Heart right ventricle (tissue), 16 donors: Measurements from ENCODE around the gene SCARB1. TPM values are rescaled to one million over a fixed set of nuclear protein-coding genes. Genes with fewer than 3 reads are reported as not detected.

Experiments used
- ATAC-seq, 8 donors: fragments of 200-7000 bp; cut with Tn5 transposase; one replicate each; pipeline ENCODE4 v1.9.1; 2020; ENCODE audit warnings: mild to moderate bottlenecking in 8 of 8, moderate library complexity in 8 of 8, moderate number of reproducible peaks in 1 of 8
- DNase-seq, 2 donors: peaks; one replicate each; pipeline ENCODE4 v3.0.0-alpha.2; 2020
- H3K27ac ChIP-seq, 10 donors: fragments of 200-600 bp; sonication (generic) in 2 of 10; one replicate each; pipeline versions ENCODE4 v1.5.0 to v1.8.0; 2020 to 2022; ENCODE audit warnings: mild to moderate bottlenecking in 3 of 10
- H3K27me3 ChIP-seq, 7 donors: fragments of 200-600 bp; one replicate each; pipeline ENCODE4 v1.8.0; 2021 to 2022; ENCODE audit warnings: mild to moderate bottlenecking in 2 of 7
- H3K36me3 ChIP-seq, 9 donors: fragments of 200-600 bp; sonication (generic) in 1 of 9; one replicate each; pipeline versions ENCODE4 v1.5.0 to v1.8.0; 2020 to 2022; ENCODE audit warnings: mild to moderate bottlenecking in 2 of 9
- H3K4me1 ChIP-seq, 9 donors: fragments of 200-600 bp; sonication (generic) in 1 of 9; one replicate each; pipeline versions ENCODE4 v1.5.0 to v1.8.0; 2020 to 2022; ENCODE audit warnings: mild to moderate bottlenecking in 4 of 9
- H3K4me3 ChIP-seq, 10 donors: fragments of 200-600 bp; sonication (generic) in 2 of 10; one replicate each; pipeline versions ENCODE4 v1.5.0 to v1.8.0; 2020 to 2022; ENCODE audit warnings: mild to moderate bottlenecking in 7 of 10, moderate library complexity in 2 of 10
- H3K9me3 ChIP-seq, 11 donors: fragments of 200-600 bp in 10 of 11; sonication (generic) in 2 of 11; one replicate each; pipeline versions ENCODE4 v1.5.0 to v1.8.0; 2013 to 2022; ENCODE audit warnings: mild to moderate bottlenecking in 2 of 11, control low read depth in 1 of 11, moderate library complexity in 1 of 11
- WGBS, 2 donors: extraction: QIAGEN DNeasy Blood & Tissue Kit; methylation state at CpG; one replicate each; pipeline ENCODE4 v1.1.7; 2013; ENCODE audit warnings: inconsistent platforms in 1 of 2; 5-methylcytosine and 5-hydroxymethylcytosine counted together
- intact Hi-C, 10 donors: fragments of 100-400 bp; cut with DNase I; formaldehyde crosslinking; loops; one replicate each; pipeline versions ENCODE4 v1.11.1 to v1.14.2; 2022
- polyA plus RNA-seq, 2 donors: library from polyadenylated mRNA; stranded (reverse); fragments of 200-250 nt; gene quantifications; one replicate each; pipeline ENCODE4 v1.2.3, GENCODE V29; 2013
- total RNA-seq, 10 donors: library from RNA; stranded (reverse); fragmentation: NEBNext Ultra II Directional in 3 of 10; extraction: Animal tissue kit (Norgen Biotek cat#: 25700) in 3 of 10; gene quantifications; one replicate each; pipeline versions ENCODE4 v1.2.1 to v1.2.4, GENCODE V29; 2021 to 2023
- TF ChIP-seq, protein P1 (sequence below), 9 donors: fragments of 200-600 bp; sonication (generic) in 2 of 9; IDR thresholded peaks; one replicate each; pipeline versions ENCODE4 v1.5.0 to v1.8.0; 2021 to 2022; ENCODE audit warnings: antibody characterized with exemption in 9 of 9, mild to moderate bottlenecking in 5 of 9, moderate library complexity in 1 of 9
- donor health status: Arrhythmogenic right ventricular cardiomyopathy.
- donor health status: ischemic (EF 13 %, LVEDD 7.1; RV severe dilation, severe dysfunction).
- donor health status: healthy with polysubstance abuse.
- donor health status: DM: no; HTN: yes; CAD: no.
- donor health status: DM: no; HTN: no; CAD: no.
- donor health status: ischemic (EF 25% LVEDD 6.9; RV normal size, moderate dysfunction).
- donor health status: ischemic (EF 25% LVEDD 5.7; RV mildly dilated, moderate dysfunction).
- donor health status: healthy.
- donor health status: DM: yes; HTN: yes; CAD: no.
- donor health status: Ischemic cardiomyopathy.
- donor health status: ischemic (EF 35%, LVEDD 5.7; RV mildly dilated, moderate dysfunction).
- donor health status: nonischemic (EF 11% LVEDD 7.7; RV severe dilation, severe dysfunction).
- donor health status: DM: yes; HTN: yes; CAD: no.
- donor health status: PGD.
- donor health status: ischemic (EF 29% LVEDD 5.4; RV normal size, mild dysfunction).
- donor health status: nonischemic (EF 23%, LVEDD 6.1; RV moderate dilation, normal function).

The SCARB1 gene
- total and polyA plus RNA-seq, 12 donors = 7.7 to 19.9 (median 11.5) TPM

DNA sequence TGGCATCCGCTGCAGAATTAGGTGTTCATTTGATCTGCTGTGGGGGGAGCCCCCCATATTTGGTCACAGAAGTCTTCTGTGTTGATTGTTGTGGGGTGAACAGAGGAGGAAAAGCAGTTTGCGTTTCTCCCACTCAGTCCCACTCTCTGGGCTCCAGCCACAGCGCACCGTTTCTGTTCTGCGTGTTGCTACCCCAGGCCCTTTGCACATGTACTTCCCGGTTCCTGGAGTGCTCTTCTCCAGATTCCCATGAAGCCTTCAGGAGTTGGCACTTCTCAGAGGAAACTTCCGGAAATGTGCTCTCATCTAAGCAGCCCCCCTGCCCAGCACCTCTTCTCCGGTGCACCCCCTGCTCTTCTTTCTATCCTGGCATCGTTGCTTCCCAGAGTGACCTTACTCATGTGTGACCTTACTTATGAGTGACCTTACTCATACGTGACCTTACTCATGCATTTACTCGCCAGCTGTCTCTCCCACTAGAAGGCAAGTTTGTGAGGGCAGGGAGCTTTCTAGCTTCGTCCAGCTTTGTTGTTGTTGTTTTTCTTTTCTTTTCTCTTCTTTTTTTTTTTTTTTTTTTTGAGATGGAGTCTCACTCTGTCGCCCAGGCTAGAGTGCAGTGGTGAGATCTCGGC, 93.7 kb downstream of the SCARB1 start:
- Histone ChIP-seq H3K4me1 (peaks cover 6 to 53% (median 32%) of the 10 kb centered on the region in 9 donors), H3K27ac (no peak overlapping the region), H3K27me3 (peaks cover 0 to 7% (median 0%) of the 10 kb centered on the region in 7 donors), H3K4me3 (no peak overlapping the region), H3K9me3 (peaks cover 0 to 4% (median 0%) of the 10 kb centered on the region in 11 donors), H3K36me3 (no peaks in the 10 kb centered on the region)
- ATAC-seq = no peak
- TF ChIP-seq, protein P1, sequence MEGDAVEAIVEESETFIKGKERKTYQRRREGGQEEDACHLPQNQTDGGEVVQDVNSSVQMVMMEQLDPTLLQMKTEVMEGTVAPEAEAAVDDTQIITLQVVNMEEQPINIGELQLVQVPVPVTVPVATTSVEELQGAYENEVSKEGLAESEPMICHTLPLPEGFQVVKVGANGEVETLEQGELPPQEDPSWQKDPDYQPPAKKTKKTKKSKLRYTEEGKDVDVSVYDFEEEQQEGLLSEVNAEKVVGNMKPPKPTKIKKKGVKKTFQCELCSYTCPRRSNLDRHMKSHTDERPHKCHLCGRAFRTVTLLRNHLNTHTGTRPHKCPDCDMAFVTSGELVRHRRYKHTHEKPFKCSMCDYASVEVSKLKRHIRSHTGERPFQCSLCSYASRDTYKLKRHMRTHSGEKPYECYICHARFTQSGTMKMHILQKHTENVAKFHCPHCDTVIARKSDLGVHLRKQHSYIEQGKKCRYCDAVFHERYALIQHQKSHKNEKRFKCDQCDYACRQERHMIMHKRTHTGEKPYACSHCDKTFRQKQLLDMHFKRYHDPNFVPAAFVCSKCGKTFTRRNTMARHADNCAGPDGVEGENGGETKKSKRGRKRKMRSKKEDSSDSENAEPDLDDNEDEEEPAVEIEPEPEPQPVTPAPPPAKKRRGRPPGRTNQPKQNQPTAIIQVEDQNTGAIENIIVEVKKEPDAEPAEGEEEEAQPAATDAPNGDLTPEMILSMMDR (IDR thresholded peaks at IDR 0.05) = no peak
- no peak for DNase-seq
- intact Hi-C loops = loop anchor here (2.0 to 10.0 kb wide), 25 partner anchors 115 to 865 kb away; partner anchors contain the start of gene NCOR2 (in 4 of the 10)
- 92 to 93% methylated on average over 14 of the region's 14 CpGs for WGBS, 2 donors

DNA sequence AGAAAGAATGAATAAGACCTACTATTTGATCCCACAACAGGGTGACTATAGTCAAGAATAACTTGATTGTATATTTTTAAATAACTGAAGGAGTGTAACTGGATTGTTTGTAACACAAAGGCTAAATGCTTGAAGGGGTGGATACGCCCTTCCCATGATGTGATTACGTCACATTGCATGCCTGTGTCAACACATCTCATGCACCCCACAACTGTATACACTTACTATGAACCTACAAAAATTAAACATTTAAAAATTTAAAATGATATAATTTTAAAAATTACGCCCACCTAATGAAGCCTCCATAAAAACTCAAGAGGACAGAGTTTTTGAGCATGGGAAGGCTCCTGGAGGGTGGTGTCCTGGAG, 94.5 kb downstream of the SCARB1 start:
- Histone ChIP-seq H3K9me3 (peaks cover 0 to 13% (median 8%) of the 10 kb centered on the region in 11 donors), H3K27me3 (peaks cover 0 to 7% (median 0%) of the 10 kb centered on the region in 7 donors), H3K27ac (no peak overlapping the region), H3K4me1 (peaks cover 6 to 50% (median 37%) of the 10 kb centered on the region in 9 donors), H3K4me3 (no peak overlapping the region), H3K36me3 (no peaks in the 10 kb centered on the region)
- 85 to 86% methylated on average over 3 of the region's 3 CpGs for WGBS, 2 donors
- DNase-seq (no peak), ATAC-seq (no peak)
- TF ChIP-seq, protein P1 (IDR thresholded peaks at IDR 0.05) = no peak
- intact Hi-C loops = loop anchor here (5.0 to 10.0 kb wide), 20 partner anchors 114 to 732 kb away; partner anchors contain the start of gene NCOR2 (in 4 of the 10)

DNA sequence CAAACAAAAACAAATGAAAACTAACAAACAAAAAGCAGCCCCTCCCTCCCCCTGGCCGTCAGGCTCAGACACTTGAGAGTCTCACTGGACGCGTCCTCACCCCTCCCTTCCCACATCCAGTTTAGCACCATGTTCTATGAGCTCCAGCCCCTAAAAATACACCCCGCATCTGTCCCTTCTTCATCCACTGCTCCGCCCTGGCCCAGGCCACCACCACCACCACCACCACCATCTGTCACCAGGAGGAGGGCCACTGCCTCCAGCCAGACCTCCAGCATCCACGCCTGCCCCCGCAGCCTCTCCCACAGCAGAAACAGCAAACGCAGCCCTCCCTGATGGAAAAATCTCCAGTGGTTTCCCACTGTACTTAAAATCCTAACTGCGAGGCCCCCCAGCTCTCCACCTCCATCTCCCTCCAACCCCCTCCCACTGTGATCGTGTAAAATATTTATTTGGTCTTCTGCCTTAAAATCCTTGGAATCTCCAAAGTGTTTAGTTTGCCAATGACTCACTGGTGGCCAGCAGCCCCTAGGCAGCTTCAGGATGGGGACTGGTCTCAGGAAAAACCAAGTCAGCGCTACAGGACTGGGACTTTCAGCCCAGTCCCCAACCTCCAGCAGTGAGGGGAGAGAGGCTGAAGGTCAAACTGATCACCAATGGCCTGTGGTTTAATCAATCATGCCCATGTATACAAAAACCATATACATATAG, 95.1 kb downstream of the SCARB1 start:
- no peak for ATAC-seq

More for the DNA sequence above, 95.1 kb downstream of the SCARB1 start:
- H3K4me1 ChIP-seq = peaks cover 6 to 47% (median 37%) of the 10 kb centered on the region in 9 donors
- H3K36me3 ChIP-seq = no peaks in the 10 kb centered on the region
- H3K27ac ChIP-seq = no peak overlapping the region
- intact Hi-C loops = loop anchor here (5.0 to 10.0 kb wide), 20 partner anchors 114 to 731 kb away; partner anchors contain the start of gene NCOR2 (in 4 of the 10)
- TF ChIP-seq, protein P1 (IDR thresholded peaks at IDR 0.05) = no peak
- H3K27me3 ChIP-seq = peaks cover 0 to 7% (median 0%) of the 10 kb centered on the region in 7 donors
- 85 to 89% methylated on average over 11 of the region's 11 CpGs for WGBS, 2 donors
- peaks cover 0 to 18% (median 8%) of the 10 kb centered on the region in 11 donors for H3K9me3 ChIP-seq
- no peak for DNase-seq
- no peak overlapping the region for H3K4me3 ChIP-seq
